Stomach smooth muscle (tissue), 2 donors: Measurements from ENCODE around the gene FAM163B.

ENCODE experiments used
- H3K27ac ChIP-seq: one replicate; pipeline ENCODE4 v1.7.0; 2013; ENCODE audit warnings: mild to moderate bottlenecking, low read length, inconsistent platforms
- H3K27me3 ChIP-seq, 2 donors: one replicate each; pipeline ENCODE4 v1.7.0; 2013; ENCODE audit warnings: low read length in 2 of 2; ENCODE audit not compliant: insufficient read depth in 2 of 2, control insufficient read depth in 1 of 2
- H3K36me3 ChIP-seq, 2 donors: one replicate each; pipeline ENCODE4 v1.7.0; 2013; ENCODE audit warnings: low read length in 2 of 2; ENCODE audit not compliant: control insufficient read depth in 2 of 2, insufficient read depth in 2 of 2
- H3K4me1 ChIP-seq: one replicate; pipeline ENCODE4 v1.7.0; 2013; ENCODE audit warnings: low read length; ENCODE audit not compliant: control insufficient read depth, insufficient read depth
- H3K4me3 ChIP-seq, 2 donors: one replicate each; pipeline ENCODE4 v1.7.0; 2013; ENCODE audit warnings: low read length in 2 of 2
- H3K9ac ChIP-seq, 2 donors: one replicate each; pipeline ENCODE4 v1.7.0; 2013; ENCODE audit warnings: low read length in 2 of 2, mild to moderate bottlenecking in 1 of 2
- H3K9me3 ChIP-seq, 2 donors: one replicate each; pipeline ENCODE4 v1.7.0; 2013; ENCODE audit warnings: low read length in 2 of 2; ENCODE audit not compliant: control insufficient read depth in 2 of 2
- donor health status: healthy.
- donor health status: Pancreatic carcinoma.

Gene FAM163B

DNA sequence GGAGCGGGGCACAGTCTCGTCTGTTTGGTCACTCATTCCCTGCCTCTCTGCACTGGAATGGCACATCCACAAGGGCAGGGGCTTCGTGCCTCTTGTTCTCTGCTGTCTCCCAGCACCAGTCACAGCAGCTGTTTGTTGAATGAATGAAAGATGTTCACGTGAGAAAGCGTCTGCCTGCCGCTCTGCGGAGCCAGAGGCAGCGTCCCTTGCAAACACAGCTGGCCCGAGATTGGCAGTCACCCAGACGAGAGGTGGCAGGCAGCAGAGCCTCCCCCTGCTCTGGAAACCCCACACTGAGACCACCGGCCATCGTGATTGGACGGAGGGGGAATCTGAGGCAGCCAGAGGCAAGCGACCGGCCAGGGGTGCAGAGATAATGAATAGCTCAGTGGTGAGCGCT, 6.0 kb upstream of the FAM163B start:
- H3K4me1 ChIP-seq = no peaks in the 10 kb centered on the region
- H3K9me3 ChIP-seq = no peaks in the 10 kb centered on the region
- no peaks in the 10 kb centered on the region for H3K36me3 ChIP-seq
- H3K4me3 ChIP-seq = no peak overlapping the region
- no peak overlapping the region for H3K27ac ChIP-seq
- H3K9ac ChIP-seq = no peak overlapping the region
- peaks cover 31 to 49% of the 10 kb centered on the region in 2 donors for H3K27me3 ChIP-seq

DNA sequence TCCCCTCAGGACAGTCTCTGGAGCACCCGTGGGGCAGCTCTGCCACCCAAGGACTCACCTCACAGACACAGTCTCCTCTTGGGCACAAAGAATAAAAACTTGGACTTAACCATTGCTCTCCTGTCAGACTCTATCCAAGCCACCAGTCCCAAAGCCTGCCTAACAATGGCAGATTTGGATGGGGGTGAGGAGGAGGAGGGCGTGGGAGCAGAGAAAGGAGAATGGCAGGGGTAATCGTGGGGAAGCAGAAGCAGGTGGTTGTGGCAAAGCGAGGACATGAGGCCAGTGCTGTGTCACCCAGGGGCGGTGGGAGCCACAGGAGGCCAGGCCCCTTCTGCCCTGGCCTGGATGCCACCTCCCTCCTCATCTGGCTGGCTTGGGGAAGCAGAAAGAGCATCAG, 5.5 kb upstream of the FAM163B start:
- Histone ChIP-seq H3K36me3 (no peaks in the 10 kb centered on the region), H3K4me1 (no peaks in the 10 kb centered on the region), H3K9ac (no peak overlapping the region), H3K9me3 (no peaks in the 10 kb centered on the region), H3K27me3 (peaks cover 35 to 52% of the 10 kb centered on the region in 2 donors), H3K27ac (no peak overlapping the region), H3K4me3 (no peak overlapping the region)

GRCh38 chr9:133614056-133614455, 4.9 kb upstream of the FAM163B start:
- Histone ChIP-seq H3K27me3 (peaks cover 39 to 55% of the 10 kb centered on the region in 2 donors), H3K36me3 (no peaks in the 10 kb centered on the region), H3K4me1 (no peaks in the 10 kb centered on the region), H3K27ac (no peak overlapping the region), H3K4me3 (no peak overlapping the region), H3K9ac (no peak overlapping the region), H3K9me3 (no peaks in the 10 kb centered on the region)

GRCh38 chr9:133613432-133613831, 4.2 kb upstream of the FAM163B start:
- no peak overlapping the region for H3K4me3 ChIP-seq
- H3K36me3 ChIP-seq = no peaks in the 10 kb centered on the region
- no peak overlapping the region for H3K27ac ChIP-seq
- no peaks in the 10 kb centered on the region for H3K4me1 ChIP-seq
- H3K27me3 ChIP-seq = peaks cover 45 to 60% of the 10 kb centered on the region in 2 donors
- H3K9ac ChIP-seq = no peak overlapping the region
- H3K9me3 ChIP-seq = no peaks in the 10 kb centered on the region

- Histone ChIP-seq H3K27me3 (peaks cover 51 to 66% of the 10 kb centered on the region in 2 donors), H3K4me3 (no peak overlapping the region), H3K36me3 (no peaks in the 10 kb centered on the region), H3K27ac (no peak overlapping the region), H3K9ac (no peak overlapping the region), H3K9me3 (no peaks in the 10 kb centered on the region), H3K4me1 (no peaks in the 10 kb centered on the region)
These were observed 3.6 kb upstream of the FAM163B start for GRCh38 chr9:133612816-133613215.

DNA sequence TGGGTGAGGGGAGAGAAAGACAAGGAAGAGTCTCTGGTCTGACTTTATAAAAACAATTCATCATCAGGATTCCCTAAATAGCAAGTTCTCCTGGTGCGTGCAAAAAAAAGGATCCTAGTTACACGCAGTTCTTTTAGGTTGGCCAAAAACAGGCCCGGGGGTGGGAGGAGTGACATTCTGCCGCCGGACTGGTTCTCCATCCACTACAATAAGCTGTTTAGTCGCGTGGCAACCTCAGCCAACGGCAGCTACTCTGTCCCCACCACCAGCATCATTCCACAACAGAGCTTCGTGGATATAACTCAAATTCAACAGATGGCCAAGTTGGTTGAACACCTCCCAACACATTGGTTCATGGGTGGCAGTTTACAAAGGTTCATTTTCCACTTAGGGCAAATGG, 2.9 kb upstream of the FAM163B start:
- Histone ChIP-seq H3K9me3 (no peaks in the 10 kb centered on the region), H3K4me1 (no peaks in the 10 kb centered on the region), H3K27me3 (peaks cover 59 to 67% of the 10 kb centered on the region in 2 donors), H3K9ac (no peak overlapping the region), H3K27ac (no peak overlapping the region), H3K4me3 (no peak overlapping the region), H3K36me3 (no peaks in the 10 kb centered on the region)

GRCh38 chr9:133610845-133611244, 1.7 kb upstream of the FAM163B start:
- H3K4me1 ChIP-seq = no peaks in the 10 kb centered on the region
- H3K9me3 ChIP-seq = no peaks in the 10 kb centered on the region
- H3K27ac ChIP-seq = no peak overlapping the region
- H3K27me3 ChIP-seq = peaks cover 65 to 68% of the 10 kb centered on the region in 2 donors
- H3K36me3 ChIP-seq = no peaks in the 10 kb centered on the region
- no peak overlapping the region for H3K4me3 ChIP-seq
- no peak overlapping the region for H3K9ac ChIP-seq

DNA sequence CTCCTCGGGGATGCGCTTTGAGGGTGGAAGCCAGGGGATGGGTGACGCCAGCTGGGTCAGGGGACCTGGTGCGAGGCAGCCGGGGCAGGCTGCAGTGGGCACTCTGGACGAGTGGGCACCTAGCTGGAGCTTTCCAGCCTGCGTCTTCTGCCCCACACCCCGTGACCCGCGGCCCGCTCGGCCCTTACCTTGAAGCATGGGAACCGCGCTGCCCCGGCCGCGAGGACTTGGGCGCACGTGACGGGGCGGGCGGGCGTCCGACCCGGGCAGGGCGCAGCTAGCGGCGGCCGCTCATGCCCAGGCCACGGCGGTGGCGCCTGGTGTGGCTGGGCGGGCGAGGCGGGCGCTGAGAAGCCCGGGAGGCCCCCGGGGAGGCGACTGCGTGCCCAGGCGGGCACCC, 300 bp downstream of the FAM163B start:
- H3K9me3 ChIP-seq = no peaks in the 10 kb centered on the region
- no peak overlapping the region for H3K4me3 ChIP-seq
- H3K36me3 ChIP-seq = no peaks in the 10 kb centered on the region
- no peak overlapping the region for H3K9ac ChIP-seq
- peaks cover 66 to 77% of the 10 kb centered on the region in 2 donors for H3K27me3 ChIP-seq
- H3K4me1 ChIP-seq = no peaks in the 10 kb centered on the region
- H3K27ac ChIP-seq = no peak overlapping the region

- no peak overlapping the region for H3K4me3 ChIP-seq
- no peaks in the 10 kb centered on the region for H3K36me3 ChIP-seq
- H3K9me3 ChIP-seq = no peaks in the 10 kb centered on the region
- H3K9ac ChIP-seq = no peak overlapping the region
- no peak overlapping the region for H3K27ac ChIP-seq
- H3K27me3 ChIP-seq = peaks cover 67 to 76% of the 10 kb centered on the region in 2 donors
- H3K4me1 ChIP-seq = no peaks in the 10 kb centered on the region
These were observed 807 bp downstream of the FAM163B start for GRCh38 chr9:133608382-133608781.

- H3K27ac ChIP-seq = no peak overlapping the region
- H3K4me3 ChIP-seq = no peak overlapping the region
- no peak overlapping the region for H3K9ac ChIP-seq
- no peaks in the 10 kb centered on the region for H3K9me3 ChIP-seq
- H3K4me1 ChIP-seq = no peaks in the 10 kb centered on the region
- peaks cover 67 to 78% of the 10 kb centered on the region in 2 donors for H3K27me3 ChIP-seq
- H3K36me3 ChIP-seq = no peaks in the 10 kb centered on the region
These were observed 1.2 kb downstream of the FAM163B start for GRCh38 chr9:133607976-133608375.

DNA sequence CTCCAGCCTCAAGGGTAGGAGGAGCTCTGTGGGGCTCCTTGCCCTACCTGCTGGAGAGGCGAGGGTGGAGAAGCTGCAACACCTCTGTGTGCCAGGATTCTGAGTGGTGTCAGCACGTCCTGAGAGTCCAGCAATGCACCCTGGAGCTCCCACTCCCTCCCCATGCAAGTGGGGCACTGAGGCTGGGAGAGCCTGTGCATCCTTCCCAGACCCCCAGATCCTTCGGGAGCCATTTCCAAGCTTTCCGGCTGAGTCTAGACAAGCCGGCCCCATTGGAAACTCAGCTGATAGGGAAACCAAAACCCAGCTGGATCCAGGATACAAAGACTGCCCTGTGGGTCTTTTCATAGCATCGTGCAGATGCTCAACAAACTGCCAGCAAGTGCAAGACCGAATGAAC, 1.8 kb downstream of the FAM163B start:
- Histone ChIP-seq H3K36me3 (no peaks in the 10 kb centered on the region), H3K27ac (no peak overlapping the region), H3K27me3 (peaks cover 66 to 73% of the 10 kb centered on the region in 2 donors), H3K9ac (no peak overlapping the region), H3K4me1 (no peaks in the 10 kb centered on the region), H3K9me3 (no peaks in the 10 kb centered on the region), H3K4me3 (no peak overlapping the region)
